NCI-H2227 treated with DMSO at 0.1 percent for 48 hours (cell line): Measurements from ENCODE around the gene SERHL2.
"Not testable (repeated sequence)": the region's sequence is repeated elsewhere in the genome, so short reads cannot be mapped to it uniquely, and the experiment has no call there.

ENCODE experiments used
- DNase-seq: peaks from one replicate; lab custom pipeline; 2025; lab: John Stamatoyannopoulos, UW

Gene SERHL2, protein sequence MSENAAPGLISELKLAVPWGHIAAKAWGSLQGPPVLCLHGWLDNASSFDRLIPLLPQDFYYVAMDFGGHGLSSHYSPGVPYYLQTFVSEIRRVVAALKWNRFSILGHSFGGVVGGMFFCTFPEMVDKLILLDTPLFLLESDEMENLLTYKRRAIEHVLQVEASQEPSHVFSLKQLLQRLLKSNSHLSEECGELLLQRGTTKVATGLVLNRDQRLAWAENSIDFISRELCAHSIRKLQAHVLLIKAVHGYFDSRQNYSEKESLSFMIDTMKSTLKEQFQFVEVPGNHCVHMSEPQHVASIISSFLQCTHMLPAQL

GRCh38 chr22:42553475-42554361 lies at the start of gene SERHL2:
TSS of gene SERHL2 (plus strand) at chr22:42553956. CDS start at chr22:42554021, 65 bp downstream.
- peak; percentile 77 for DNase-seq

DNA sequence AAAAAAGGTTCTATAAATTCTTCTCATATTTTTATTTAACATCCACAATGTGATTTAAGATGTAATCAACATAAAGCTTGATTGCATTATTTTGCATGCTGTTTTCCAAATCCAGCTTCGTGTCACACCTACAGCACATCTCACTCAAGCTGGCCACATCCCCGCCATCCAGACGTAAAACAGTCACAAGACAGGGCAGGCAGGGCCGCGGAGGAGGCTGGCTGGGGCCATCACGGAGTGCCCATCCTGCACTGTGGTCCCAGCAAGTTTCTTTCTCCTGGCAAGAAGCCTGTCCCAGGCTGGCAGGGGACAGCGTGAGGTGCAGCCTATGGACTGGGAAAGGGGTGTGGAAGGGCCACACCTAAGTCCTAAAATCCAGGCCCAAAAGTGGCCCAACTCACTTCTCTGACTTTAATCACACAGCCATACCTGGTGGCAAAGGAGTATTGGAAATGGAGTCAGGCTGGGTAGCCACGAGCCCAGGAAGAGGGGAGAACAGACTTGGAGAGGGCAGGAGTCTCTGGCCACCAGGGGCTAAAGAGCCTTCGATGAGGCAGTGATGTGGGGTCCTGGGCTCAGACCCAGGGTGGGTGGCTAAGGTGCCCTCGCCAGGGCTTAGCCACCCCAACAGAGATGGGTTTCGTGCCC lies 45.3 kb upstream of the SERHL2 start:
- DNase-seq, result not testable (repeated sequence)

DNA sequence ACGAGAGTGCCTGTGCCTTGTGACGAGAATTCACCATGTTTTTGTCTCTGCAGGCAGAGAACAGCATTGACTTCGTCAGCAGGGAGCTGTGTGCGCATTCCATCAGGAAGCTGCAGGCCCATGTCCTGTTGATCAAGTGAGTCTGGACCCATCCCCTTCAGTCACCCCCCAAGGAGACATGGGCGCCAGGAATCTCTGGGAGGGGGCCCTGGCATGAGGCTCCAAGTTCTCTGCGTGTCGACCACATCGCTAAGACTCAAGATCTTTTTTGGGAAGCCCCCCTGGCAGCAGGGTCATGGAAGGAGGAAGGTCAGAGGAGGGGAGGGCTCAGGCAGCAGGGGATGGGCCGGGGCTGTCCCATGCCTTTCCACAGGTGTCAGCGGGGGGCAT lies 44.8 kb upstream of the SERHL2 start:
- not testable (repeated sequence) for DNase-seq

DNA sequence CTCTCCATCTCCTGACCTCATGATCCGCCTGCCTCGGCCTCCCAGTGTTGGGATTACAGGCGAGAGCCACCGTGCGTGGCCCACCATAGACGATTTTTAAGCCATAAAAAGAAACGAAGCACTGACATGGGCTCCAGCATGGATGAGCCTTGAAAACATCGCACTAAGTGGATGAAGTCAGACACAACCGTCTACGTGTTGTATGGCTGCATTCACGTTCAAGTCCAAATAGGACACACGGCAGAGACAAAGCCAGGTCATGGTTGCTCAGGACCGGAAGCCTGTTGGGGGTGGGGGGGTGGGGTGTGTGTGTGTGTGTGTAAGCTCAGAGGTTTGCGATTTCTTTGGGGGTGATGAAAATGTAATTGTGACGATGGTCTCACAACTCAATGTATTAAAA lies 44.2 kb upstream of the SERHL2 start:
- no peak for DNase-seq

DNA sequence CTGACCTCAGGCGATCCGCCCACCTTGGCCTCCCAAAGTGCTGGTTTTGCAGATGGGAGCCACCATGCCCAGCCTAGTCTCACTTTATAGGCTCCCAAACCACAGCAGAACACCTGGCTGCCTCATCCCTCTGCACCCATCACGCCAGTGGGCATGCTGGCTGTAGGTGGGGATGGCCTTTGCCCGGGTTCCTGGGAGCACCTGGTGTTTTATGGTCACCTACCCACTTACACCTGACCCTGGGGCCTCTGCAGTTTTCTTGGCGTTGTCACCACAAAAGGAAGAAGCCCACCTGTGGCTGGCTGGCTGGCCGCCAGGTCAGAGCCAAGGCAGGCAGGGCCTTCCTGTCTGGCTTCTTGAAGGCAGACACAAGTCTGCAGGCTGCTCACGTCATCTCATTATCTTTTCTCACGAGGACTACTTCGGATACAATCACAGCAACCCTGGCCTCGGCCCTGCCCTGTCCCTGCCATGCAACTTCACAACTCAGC lies 42.3 kb upstream of the SERHL2 start:
- peak; percentile 39 for DNase-seq

GRCh38 chr22:42512273-42512990 lies 41.3 kb upstream of the SERHL2 start:
- DNase-seq, result peak; percentile 19

- DNase-seq, result not testable (repeated sequence)
Measured at GRCh38 chr22:42514331-42514730, 39.4 kb upstream of the SERHL2 start.

GRCh38 chr22:42515304-42515703 lies 38.5 kb upstream of the SERHL2 start:
- DNase-seq, result not testable (repeated sequence)

GRCh38 chr22:42515896-42516295 lies 37.9 kb upstream of the SERHL2 start:
- DNase-seq, result no peak

- not testable (repeated sequence) for DNase-seq
Measured at GRCh38 chr22:42517103-42517502, 36.7 kb upstream of the SERHL2 start.

- not testable (repeated sequence) for DNase-seq
Measured at GRCh38 chr22:42518638-42519524, 34.9 kb upstream of the SERHL2 start.

DNA sequence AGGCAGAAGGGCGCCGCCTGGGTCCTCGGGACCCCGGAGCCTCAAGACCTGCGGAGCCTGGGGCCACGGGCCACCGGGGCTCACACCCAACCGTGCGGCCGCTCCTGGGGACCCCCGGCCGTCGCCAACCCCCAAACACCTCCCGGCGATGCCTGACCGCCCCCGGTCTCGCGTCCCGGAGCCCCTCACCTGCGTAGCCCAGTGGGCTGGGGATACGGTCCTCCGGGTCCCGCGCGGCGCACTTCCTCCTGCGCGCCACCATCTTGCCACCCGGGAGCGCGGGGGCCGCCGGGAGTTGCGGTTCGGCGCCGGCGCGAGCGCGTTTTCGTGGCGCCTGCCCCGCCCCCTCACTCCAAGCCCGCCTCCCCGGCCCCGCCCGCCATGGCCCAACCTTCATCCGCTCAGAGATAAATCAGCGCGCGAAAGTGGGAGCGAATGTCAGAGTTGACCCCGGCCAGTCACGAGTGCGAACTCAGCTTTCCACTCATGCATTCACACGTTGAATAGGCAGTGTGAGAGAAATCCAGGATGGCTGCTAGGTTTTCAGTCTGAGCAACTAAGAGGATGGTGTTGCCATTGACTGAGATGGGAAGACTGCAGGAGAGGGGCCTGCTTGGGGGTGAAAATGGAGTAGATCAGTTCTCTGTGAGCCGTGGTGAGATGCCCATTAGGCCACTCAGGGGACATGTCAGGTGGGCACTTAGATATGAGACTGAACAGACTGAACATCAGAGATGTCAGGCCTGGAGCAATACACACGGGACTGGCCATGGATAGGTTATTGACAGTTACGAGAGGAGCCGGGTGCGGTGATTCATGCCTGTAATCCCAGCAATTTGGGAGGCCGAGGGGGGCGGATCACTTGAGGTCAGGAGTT lies 34.0 kb upstream of the SERHL2 start, which contains the start of gene RRP7A:
RRP7A (minus strand) TSS at position 272 of the 877 bp plus-strand sequence; CDS start at position 262, 10 bp downstream.
- DNase-seq, result peak; percentile 77

- no peak for DNase-seq
Measured at GRCh38 chr22:42521228-42521546, 32.6 kb upstream of the SERHL2 start.

GRCh38 chr22:42522546-42522945 lies 31.2 kb upstream of the SERHL2 start:
- no peak for DNase-seq

- DNase-seq, result no peak
Measured at GRCh38 chr22:42528591-42529307, 25.0 kb upstream of the SERHL2 start.

GRCh38 chr22:42529435-42529834 lies 24.3 kb upstream of the SERHL2 start:
- not testable (repeated sequence) for DNase-seq

DNA sequence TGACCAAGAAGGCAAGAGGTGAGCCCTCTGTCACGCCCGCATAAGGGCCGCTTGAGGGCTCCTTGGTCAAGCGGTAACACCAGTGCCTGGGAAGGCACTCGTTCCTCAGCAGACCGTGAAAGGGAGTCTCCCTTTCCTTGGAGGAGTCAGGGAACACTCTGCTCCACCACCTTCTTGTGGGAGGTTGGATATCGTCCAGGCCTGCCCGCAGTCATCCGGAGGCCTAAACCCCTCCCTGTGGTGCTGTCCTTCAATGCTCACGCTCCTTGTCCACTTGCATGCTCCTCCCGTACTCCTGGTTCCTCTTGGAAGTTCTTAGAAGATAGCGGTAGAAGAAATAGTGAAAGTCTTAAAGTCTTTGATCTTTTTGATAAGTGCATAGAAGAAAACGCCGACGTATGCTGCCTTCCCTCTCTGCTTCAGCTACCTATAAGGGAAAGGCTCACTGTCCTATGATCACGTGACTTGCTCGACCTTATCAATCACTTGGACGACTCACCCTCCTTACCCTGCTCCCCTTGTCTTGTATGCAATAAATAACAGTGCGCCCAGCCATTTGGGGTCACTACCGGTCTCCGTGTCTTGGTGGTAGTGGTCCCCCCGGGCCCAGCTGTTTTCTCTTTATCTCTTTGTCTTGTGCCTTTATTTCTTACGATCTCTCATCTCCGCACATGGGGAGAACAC lies 22.2 kb upstream of the SERHL2 start:
- not testable (repeated sequence) for DNase-seq

DNA sequence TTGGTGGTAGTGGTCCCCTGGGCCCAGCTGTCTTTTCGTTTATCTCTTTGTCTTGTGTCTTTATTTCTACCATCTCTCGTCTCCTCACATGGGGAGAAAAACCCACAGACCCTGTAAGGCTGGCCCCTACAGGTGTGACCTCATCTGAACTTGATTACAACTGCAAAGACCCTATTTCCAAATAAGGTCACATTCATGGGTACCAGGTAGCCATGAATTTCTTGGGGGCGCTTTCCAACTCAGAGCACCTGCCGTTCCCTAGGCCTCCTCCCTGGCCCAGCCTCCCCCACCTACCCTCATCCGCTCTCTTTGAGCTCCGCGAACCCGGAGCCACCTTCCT lies 20.1 kb upstream of the SERHL2 start:
- no peak for DNase-seq
